GM12892 (cell line): Measurements from ENCODE around the gene KAZALD1.

Experiments
- POLR2A ChIP-seq: IDR thresholded peaks from 2 replicates; pipeline ENCODE4 v1.6.1; 2011; ENCODE audit warnings: low read depth, low read length, control low read depth
- POLR2AphosphoS5 ChIP-seq: IDR thresholded peaks from 2 replicates; pipeline ENCODE4 v1.6.1; 2011; ENCODE audit warnings: low read depth, low read length, control low read depth
- TAF1 ChIP-seq: IDR thresholded peaks from 2 replicates; pipeline ENCODE4 v1.6.1; 2011; ENCODE audit warnings: low read depth, mild to moderate bottlenecking, control low read depth, low read length, borderline replicate concordance

DNA sequence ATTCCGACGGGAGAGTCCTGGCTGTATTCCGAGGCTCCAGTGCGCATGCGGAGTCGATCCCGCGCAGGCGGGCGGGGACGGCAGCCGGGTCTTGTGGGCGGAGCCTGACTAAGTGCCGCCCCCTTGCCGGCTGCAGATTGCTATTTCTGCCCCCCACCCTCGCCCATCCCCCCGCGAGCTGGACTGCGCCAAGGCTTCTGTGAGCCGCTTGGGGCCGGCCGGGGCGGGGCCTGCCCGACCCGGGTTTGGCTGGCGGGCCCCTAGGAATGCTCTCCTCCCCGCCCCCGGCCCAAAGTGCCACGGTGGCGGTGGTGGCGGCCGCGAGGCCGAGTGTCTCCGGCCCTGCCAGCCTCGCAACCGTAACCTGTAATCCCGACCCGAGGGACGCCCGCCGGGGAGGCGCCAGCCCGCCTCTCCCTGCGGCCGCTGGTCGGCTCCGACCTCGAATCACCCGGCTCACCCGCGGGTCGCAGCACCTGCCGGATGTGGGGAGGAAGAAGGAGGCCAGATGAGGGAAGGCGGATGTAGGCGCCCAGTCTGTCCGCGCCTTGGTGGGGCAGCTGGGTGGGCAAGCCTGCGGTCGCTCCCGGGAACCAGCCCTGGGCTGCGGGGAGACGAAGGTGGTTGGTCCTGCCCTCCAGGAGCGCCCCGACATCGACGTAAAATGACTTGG is 702 bp upstream of the KAZALD1 start:
- no peak; the same call in 1 of the 2 replicates for TF ChIP-seq POLR2A
- no peak; the same call in 1 of the 2 replicates for TF ChIP-seq POLR2AphosphoS5
- peak; percentile 16; the same call in 1 of the 2 replicates for TF ChIP-seq TAF1
